Endothelial cell of umbilical vein (primary cell): Measurements from ENCODE around the gene ZNF454. TPM values are rescaled to one million over a fixed set of nuclear protein-coding genes. Genes with fewer than 3 reads are reported as not detected.

Experiments used
- BruUV-seq: library from RNA; stranded (reverse); fragments of 400-500 nt; replicated peaks from 2 replicates; lab custom pipeline; 2021; lab: Mats Ljungman, UMichigan
- CTCF ChIA-PET: fragments of 300-600, 350-600 bp; sonication (Branson Sonifier 250); formaldehyde crosslinking; loops from one replicate; lab custom pipeline; 2021; ENCODE audit warnings: antibody characterized with exemption, inconsistent platforms; lab: Charles Lee
- POLR2A ChIA-PET: fragments of 300-600, 350-600 bp; sonication (Branson Sonifier 250); formaldehyde crosslinking; loops from one replicate; lab custom pipeline; 2021; ENCODE audit warnings: antibody characterized with exemption, inconsistent platforms; lab: Charles Lee
- DNase-seq: peaks from one replicate; pipeline ENCODE4 v3.0.0-alpha.2; 2011; ENCODE audit warnings: low read depth, low spot score
- FAIRE-seq: peaks from 2 replicates; lab custom pipeline; 2011; peaks lifted over from hg19 to GRCh38; lab: Jason Lieb, UNC
- H2AFZ ChIP-seq: 2 replicates; pipeline ENCODE4 v1.6.0; 2012; ENCODE audit warnings: low read depth, low read length, control low read depth, inconsistent platforms
- H3K27ac ChIP-seq: 2 replicates; pipeline ENCODE4 v1.5.1; 2011; ENCODE audit warnings: low read depth, mild to moderate bottlenecking, control low read depth, low read length, moderate library complexity; ENCODE audit not compliant: insufficient read depth
- H3K27me3 ChIP-seq, 2 experiments: 2 replicates each; pipeline versions ENCODE4 v1.6.0 to v1.6.1; 2011; ENCODE audit warnings: low read length in 2 of 2, mixed read lengths in 1 of 2; ENCODE audit not compliant: control insufficient read depth in 2 of 2, insufficient read depth in 2 of 2
- H3K36me3 ChIP-seq, 2 experiments: 2 replicates in 1 of 2; 3 replicates in 1 of 2; pipeline ENCODE4 v1.5.1; 2011; ENCODE audit warnings: low read length in 2 of 2, mild to moderate bottlenecking in 1 of 2, moderate library complexity in 1 of 2; ENCODE audit not compliant: control insufficient read depth in 2 of 2, insufficient read depth in 2 of 2; ENCODE audit errors: extremely low read depth in 1 of 2
- H3K4me1 ChIP-seq: 3 replicates; pipeline ENCODE4 v1.5.1; 2011; ENCODE audit warnings: mild to moderate bottlenecking, low read length; ENCODE audit not compliant: control insufficient read depth, insufficient read depth; ENCODE audit errors: extremely low read depth
- H3K4me2 ChIP-seq: 2 replicates; pipeline ENCODE4 v1.6.1; 2011; ENCODE audit warnings: low read length, control low read depth, mixed read lengths; ENCODE audit not compliant: insufficient read depth
- H3K4me3 ChIP-seq, 3 experiments: fragments of 200-600 bp in 1 of 3; sonication (generic), shearing (Covaris generic) in 1 of 3; replicated peaks in 1 of 3; 2 replicates each; pipeline ENCODE4 v1.5.1; 2011 to 2016; ENCODE audit warnings: control low read depth in 3 of 3, low read length in 3 of 3, mild to moderate bottlenecking in 2 of 3, inconsistent platforms in 1 of 3, low read depth in 1 of 3, moderate library complexity in 1 of 3; ENCODE audit not compliant: insufficient read depth in 1 of 3
- H3K79me2 ChIP-seq: 2 replicates; pipeline ENCODE4 v1.6.0; 2012; ENCODE audit warnings: low read length, inconsistent platforms; ENCODE audit not compliant: control insufficient read depth, insufficient read depth
- H3K9ac ChIP-seq: replicated peaks from 2 replicates; pipeline ENCODE3; 2011; ENCODE audit warnings: low read length, control low read depth; ENCODE audit not compliant: insufficient read depth; ENCODE audit errors: extremely low read depth
- H3K9me1 ChIP-seq: replicated peaks from 3 replicates; pipeline ENCODE4 v1.6.0; 2011; ENCODE audit warnings: mild to moderate bottlenecking, low read length; ENCODE audit not compliant: control insufficient read depth, insufficient read depth; ENCODE audit errors: extremely low read depth
- H3K9me3 ChIP-seq: replicated peaks from 2 replicates; pipeline ENCODE4 v1.5.1; 2012; ENCODE audit warnings: low read length, inconsistent platforms; ENCODE audit not compliant: control insufficient read depth, insufficient read depth
- H4K20me1 ChIP-seq: replicated peaks from 2 replicates; pipeline ENCODE3; 2011; ENCODE audit warnings: mild to moderate bottlenecking, low read length; ENCODE audit not compliant: control insufficient read depth, insufficient read depth; ENCODE audit errors: extremely low read depth
- FOS ChIP-seq: IDR thresholded peaks from 2 replicates; pipeline ENCODE4 v1.6.1; 2011; ENCODE audit warnings: mild to moderate bottlenecking, low read length, moderate library complexity, borderline replicate concordance; ENCODE audit not compliant: insufficient read depth
- JUN ChIP-seq: IDR thresholded peaks from 2 replicates; pipeline ENCODE4 v1.6.1; 2011; ENCODE audit warnings: borderline replicate concordance, low read depth; ENCODE audit not compliant: insufficient read length, insufficient read depth
- MYC ChIP-seq: IDR thresholded peaks from one replicate; pipeline ENCODE4 v1.6.1; 2011; ENCODE audit warnings: mild to moderate bottlenecking, low read depth, low read length
- POLR2AphosphoS5 ChIP-seq: IDR thresholded peaks from 2 replicates; pipeline ENCODE4 v1.6.1; 2012; ENCODE audit warnings: low read depth, mild to moderate bottlenecking, control low read depth, low read length, moderate library complexity; ENCODE audit not compliant: insufficient read depth
- dilution Hi-C: fragments of 300-500 bp; cut with MboI; formaldehyde crosslinking; loops from one replicate; pipeline ENCODE4 v1.15.0; 2019; ENCODE audit warnings: low sequenced_read_pairs; ENCODE audit not compliant: extremely low pct_ligation_motif_present
- intact Hi-C: fragments of 100-400 bp; cut with micrococcal nuclease; formaldehyde crosslinking; loops from one replicate; pipeline ENCODE4 v1.10.0; 2022
- polyA plus RNA-seq, 4 experiments: library from polyadenylated mRNA; depleted of rRNA in 3 of 4; stranded (reverse) in 3 of 4; unstranded in 1 of 4; fragments of >200 nt; gene quantifications; 2 replicates each; pipeline versions ENCODE4 v1.2.1 to v1.2.3, GENCODE V29; 2011 to 2012; ENCODE audit warnings: missing spikeins in 1 of 4
- total RNA-seq: library from RNA; stranded (reverse); gene quantifications from 2 replicates; pipeline ENCODE4 v1.2.3, GENCODE V29; 2021
- TF ChIP-seq, protein P1 (sequence below), 2 donors: IDR thresholded peaks; 1 replicate in 1 of 2; 2 replicates in 1 of 2; pipeline ENCODE4 v1.5.1; 2011; ENCODE audit warnings: low read length in 2 of 2, mild to moderate bottlenecking in 2 of 2, moderate library complexity in 2 of 2, control low read depth in 1 of 2, inconsistent platforms in 1 of 2, low read depth in 1 of 2; ENCODE audit not compliant: insufficient read depth in 1 of 2; ENCODE audit errors: extremely low read depth in 1 of 2

The ZNF454 gene
- total and polyA plus RNA-seq, 2 donors (not counting 3 experiments of a cell fraction or from before 2014, with no cell fraction given) = 0.14 to 0.55 TPM

DNA sequence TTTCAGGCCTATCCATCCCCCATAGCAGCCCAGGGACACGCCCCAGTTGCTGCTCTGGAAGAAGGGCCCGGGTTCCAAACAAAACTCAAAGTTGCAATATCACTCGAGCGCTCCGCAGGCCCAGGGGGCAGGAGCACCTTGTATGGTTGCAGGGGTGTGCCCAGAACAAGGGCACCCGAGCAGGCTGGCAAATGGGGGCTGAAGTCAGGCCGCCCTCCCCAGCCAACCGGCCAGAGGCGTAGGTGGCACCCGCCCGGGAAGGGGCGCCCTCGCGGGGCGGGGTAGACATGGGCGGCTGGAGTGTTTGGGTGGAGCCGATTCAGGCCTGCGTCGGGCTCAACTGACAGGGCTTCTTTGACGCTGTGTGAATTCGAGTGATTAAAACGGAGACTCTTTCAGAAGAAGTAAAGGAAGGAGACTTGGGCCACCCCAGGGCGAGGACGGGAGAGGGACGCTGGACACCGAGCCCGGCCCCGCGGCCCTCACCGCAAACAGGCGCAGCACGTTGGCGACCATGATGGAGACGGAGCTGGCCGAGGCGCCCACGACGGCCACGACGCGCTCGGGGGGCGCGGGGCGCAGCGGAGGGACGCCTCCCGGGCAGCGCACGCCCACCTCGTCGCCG, 53.1 kb downstream of the ZNF454 start:
- BruUV-seq = no TSS peak
- Histone ChIP-seq H3K9me3 (peaks cover 4% of the 10 kb centered on the region), H3K27ac (no peak overlapping the region), H3K4me1 (no peaks in the 10 kb centered on the region), H3K27me3 (no peaks in the 10 kb centered on the region), H2AFZ (no peak overlapping the region), H4K20me1 (no peaks in the 10 kb centered on the region), H3K79me2 (no peaks in the 10 kb centered on the region), H3K4me2 (no peak overlapping the region), H3K4me3 (no peak overlapping the region), H3K9me1 (no peaks in the 10 kb centered on the region), H3K9ac (no peak overlapping the region), H3K36me3 (no peaks in the 10 kb centered on the region)
- CTCF ChIA-PET = no interaction called here
- no peak for TF ChIP-seq FOS
- TF ChIP-seq, protein P1, sequence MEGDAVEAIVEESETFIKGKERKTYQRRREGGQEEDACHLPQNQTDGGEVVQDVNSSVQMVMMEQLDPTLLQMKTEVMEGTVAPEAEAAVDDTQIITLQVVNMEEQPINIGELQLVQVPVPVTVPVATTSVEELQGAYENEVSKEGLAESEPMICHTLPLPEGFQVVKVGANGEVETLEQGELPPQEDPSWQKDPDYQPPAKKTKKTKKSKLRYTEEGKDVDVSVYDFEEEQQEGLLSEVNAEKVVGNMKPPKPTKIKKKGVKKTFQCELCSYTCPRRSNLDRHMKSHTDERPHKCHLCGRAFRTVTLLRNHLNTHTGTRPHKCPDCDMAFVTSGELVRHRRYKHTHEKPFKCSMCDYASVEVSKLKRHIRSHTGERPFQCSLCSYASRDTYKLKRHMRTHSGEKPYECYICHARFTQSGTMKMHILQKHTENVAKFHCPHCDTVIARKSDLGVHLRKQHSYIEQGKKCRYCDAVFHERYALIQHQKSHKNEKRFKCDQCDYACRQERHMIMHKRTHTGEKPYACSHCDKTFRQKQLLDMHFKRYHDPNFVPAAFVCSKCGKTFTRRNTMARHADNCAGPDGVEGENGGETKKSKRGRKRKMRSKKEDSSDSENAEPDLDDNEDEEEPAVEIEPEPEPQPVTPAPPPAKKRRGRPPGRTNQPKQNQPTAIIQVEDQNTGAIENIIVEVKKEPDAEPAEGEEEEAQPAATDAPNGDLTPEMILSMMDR (IDR thresholded peaks at IDR 0.05; ENCODE audit: extremely low read depth in 1 of 2, insufficient read depth in 1 of 2, low read depth in 1 of 2, low read length in 2 of 2) = no peak
- no peak for TF ChIP-seq MYC
- no peak for TF ChIP-seq JUN
- no peak for TF ChIP-seq POLR2AphosphoS5
- no peak for FAIRE-seq
- dilution Hi-C loops (no loop called here), intact Hi-C loops (no loop called here)
- no peak for DNase-seq
- POLR2A ChIA-PET = no interaction called here
